Neuronal stem cell (in vitro differentiated cells): ENCODE data around the gene VILL.
A peak's percentile ranks its signal among the peaks of the same experiment; 100 is the strongest.

Experiments used
- DNase-seq: peaks from one replicate; pipeline ENCODE4 v3.0.0-alpha.2; 2013; ENCODE audit warnings: low spot score
- H2AFZ ChIP-seq: one replicate; pipeline ENCODE4 v1.6.1; 2013; ENCODE audit warnings: mild to moderate bottlenecking, low read length, inconsistent platforms
- H2AK5ac ChIP-seq: 2 replicates; pipeline ENCODE4 v1.6.1; 2013; ENCODE audit warnings: low read depth, mild to moderate bottlenecking, inconsistent platforms, low read length, moderate library complexity, mixed read lengths
- H2BK120ac ChIP-seq: 2 replicates; pipeline ENCODE4 v1.6.1; 2013; ENCODE audit warnings: low read depth, mild to moderate bottlenecking, inconsistent platforms, low read length, moderate library complexity, mixed read lengths
- H2BK12ac ChIP-seq: one replicate; pipeline ENCODE4 v1.6.1; 2013; ENCODE audit warnings: low read length, inconsistent platforms
- H2BK15ac ChIP-seq: 2 replicates; pipeline ENCODE4 v1.6.1; 2013; ENCODE audit warnings: mild to moderate bottlenecking, low read length, inconsistent platforms, mixed read lengths
- H2BK5ac ChIP-seq: one replicate; pipeline ENCODE4 v1.6.1; 2013; ENCODE audit warnings: inconsistent platforms, mild to moderate bottlenecking, low read length, moderate library complexity
- H3K14ac ChIP-seq: one replicate; pipeline ENCODE4 v1.6.1; 2013; ENCODE audit warnings: low read length, inconsistent platforms
- H3K18ac ChIP-seq: 2 replicates; pipeline ENCODE4 v1.6.1; 2013; ENCODE audit warnings: low read length, inconsistent platforms
- H3K23ac ChIP-seq: 2 replicates; pipeline ENCODE4 v1.6.1; 2013; ENCODE audit warnings: low read depth, mild to moderate bottlenecking, mixed read lengths, low read length, inconsistent platforms; ENCODE audit not compliant: poor library complexity
- H3K27ac ChIP-seq: replicated peaks from 3 replicates; pipeline ENCODE4 v1.5.1; 2013; ENCODE audit warnings: low read length, inconsistent platforms
- H3K27me3 ChIP-seq, 3 experiments: 2 replicates each; pipeline ENCODE4 v1.6.1; 2013; ENCODE audit warnings: low read length in 3 of 3, mild to moderate bottlenecking in 2 of 3, inconsistent platforms in 1 of 3, low read depth in 1 of 3, mixed read lengths in 1 of 3, moderate library complexity in 1 of 3; ENCODE audit not compliant: control insufficient read depth in 3 of 3, insufficient read depth in 3 of 3
- H3K36me3 ChIP-seq, 2 donors: replicated peaks in 1 of 2; 2 replicates each; pipeline ENCODE4 v1.6.1; 2013; ENCODE audit warnings: low read length in 2 of 2; ENCODE audit not compliant: control insufficient read depth in 2 of 2, insufficient read depth in 2 of 2
- H3K4ac ChIP-seq: 2 replicates; pipeline ENCODE4 v1.6.1; 2013; ENCODE audit warnings: inconsistent platforms, mild to moderate bottlenecking, low read length, moderate library complexity
- H3K4me1 ChIP-seq, 2 donors: 1 replicate in 1 of 2; 2 replicates in 1 of 2; pipeline ENCODE4 v1.6.1; 2013; ENCODE audit warnings: low read length in 2 of 2, low read depth in 1 of 2; ENCODE audit not compliant: control insufficient read depth in 2 of 2, insufficient read depth in 1 of 2
- H3K4me2 ChIP-seq: one replicate; pipeline ENCODE4 v1.6.1; 2013; ENCODE audit warnings: mild to moderate bottlenecking, low read length, inconsistent platforms; ENCODE audit not compliant: insufficient read depth, poor library complexity, severe bottlenecking
- H3K4me3 ChIP-seq, 2 donors: 2 replicates each; pipeline ENCODE4 v1.5.1; 2013; ENCODE audit warnings: low read length in 2 of 2, mild to moderate bottlenecking in 2 of 2, inconsistent platforms in 1 of 2, moderate library complexity in 1 of 2
- H3K79me1 ChIP-seq: one replicate; pipeline ENCODE4 v1.6.1; 2013; ENCODE audit warnings: low read depth, mild to moderate bottlenecking, inconsistent platforms, low read length, moderate library complexity
- H3K9ac ChIP-seq: one replicate; pipeline ENCODE4 v1.6.1; 2013; ENCODE audit warnings: mild to moderate bottlenecking, low read depth, low read length, inconsistent platforms; ENCODE audit not compliant: poor library complexity
- H3K9me3 ChIP-seq, 2 donors: replicated peaks in 1 of 2; 2 replicates each; pipeline versions ENCODE3 to v1.6.1; 2013; ENCODE audit warnings: low read length in 2 of 2, mild to moderate bottlenecking in 2 of 2, inconsistent platforms in 1 of 2, low read depth in 1 of 2, mixed read lengths in 1 of 2, moderate library complexity in 1 of 2; ENCODE audit not compliant: control insufficient read depth in 2 of 2, insufficient read depth in 1 of 2
- H4K8ac ChIP-seq: one replicate; pipeline ENCODE4 v1.6.1; 2013; ENCODE audit warnings: low read depth, mild to moderate bottlenecking, inconsistent platforms, low read length, moderate library complexity
- H4K91ac ChIP-seq: one replicate; pipeline ENCODE4 v1.6.1; 2013; ENCODE audit warnings: low read length, low read depth, mild to moderate bottlenecking, inconsistent platforms; ENCODE audit not compliant: poor library complexity
- WGBS, 2 donors: extraction: QIAGEN DNeasy Blood & Tissue Kit; methylation state at CpG; one replicate each; pipeline ENCODE4 v1.1.7; 2013; ENCODE audit warnings: missing lambda C conversion rate in 2 of 2, mixed read lengths in 1 of 2; ENCODE audit not compliant: insufficient read length in 2 of 2, insufficient replicate concordance in 1 of 2; ENCODE audit errors: extremely low coverage in 2 of 2; 5-methylcytosine and 5-hydroxymethylcytosine counted together

VILL gene

DNA sequence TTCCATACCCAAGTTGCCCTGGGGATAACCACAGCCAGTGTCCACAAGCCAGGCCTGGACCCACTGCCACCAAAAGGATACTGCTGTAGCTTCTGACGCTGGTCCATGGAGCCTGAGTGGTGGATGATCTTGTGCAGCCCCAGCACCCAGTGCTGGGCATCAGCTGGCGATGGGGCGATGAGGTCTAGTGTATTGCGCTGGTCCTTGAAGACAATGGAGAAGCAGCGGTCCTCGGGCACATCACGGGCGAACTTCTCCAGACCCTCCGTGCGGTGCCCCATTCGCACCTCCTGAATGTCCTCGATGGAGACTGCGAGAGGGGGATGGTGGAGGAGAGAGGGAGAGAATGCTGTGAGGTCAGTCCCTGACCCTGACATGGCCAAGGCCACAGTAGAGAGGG, 25.8 kb downstream of the VILL start:
- no peak overlapping the region for H3K9ac ChIP-seq
- H3K4me3 ChIP-seq, result no peak overlapping the region
- H3K18ac ChIP-seq, result no peak overlapping the region
- no peak overlapping the region for H3K4ac ChIP-seq
- H3K27me3 ChIP-seq, result no peaks in the 10 kb centered on the region
- H2BK12ac ChIP-seq, result peak overlapping the region; percentile 30
- no peak overlapping the region for H4K8ac ChIP-seq
- H2AFZ ChIP-seq, result no peak overlapping the region
- no peak overlapping the region for H2BK15ac ChIP-seq
- H3K4me2 ChIP-seq, result no peak overlapping the region
- H3K36me3 ChIP-seq, result peaks cover 41 to 98% of the 10 kb centered on the region in 2 donors
- peak overlapping the region; percentile 19 for H2BK5ac ChIP-seq
- H3K14ac ChIP-seq, result no peak overlapping the region
- H3K79me1 ChIP-seq, result peaks cover 4% of the 10 kb centered on the region
- no peak overlapping the region for H4K91ac ChIP-seq
- no peak for DNase-seq
- no peak overlapping the region for H3K23ac ChIP-seq
- no peak overlapping the region for H2AK5ac ChIP-seq
- H3K4me1 ChIP-seq, result no peaks in the 10 kb centered on the region
- H3K27ac ChIP-seq, result no peak overlapping the region
- WGBS, 2 donors, result no CpG with 5 or more reads among the region's 13 CpGs
- H2BK120ac ChIP-seq, result no peak overlapping the region
- peaks cover 6 to 13% of the 10 kb centered on the region in 2 donors for H3K9me3 ChIP-seq

GRCh38 chr3:38016847-38017444, 26.4 kb downstream of the VILL start:
- peaks cover 38 to 98% of the 10 kb centered on the region in 2 donors for H3K36me3 ChIP-seq

DNA sequence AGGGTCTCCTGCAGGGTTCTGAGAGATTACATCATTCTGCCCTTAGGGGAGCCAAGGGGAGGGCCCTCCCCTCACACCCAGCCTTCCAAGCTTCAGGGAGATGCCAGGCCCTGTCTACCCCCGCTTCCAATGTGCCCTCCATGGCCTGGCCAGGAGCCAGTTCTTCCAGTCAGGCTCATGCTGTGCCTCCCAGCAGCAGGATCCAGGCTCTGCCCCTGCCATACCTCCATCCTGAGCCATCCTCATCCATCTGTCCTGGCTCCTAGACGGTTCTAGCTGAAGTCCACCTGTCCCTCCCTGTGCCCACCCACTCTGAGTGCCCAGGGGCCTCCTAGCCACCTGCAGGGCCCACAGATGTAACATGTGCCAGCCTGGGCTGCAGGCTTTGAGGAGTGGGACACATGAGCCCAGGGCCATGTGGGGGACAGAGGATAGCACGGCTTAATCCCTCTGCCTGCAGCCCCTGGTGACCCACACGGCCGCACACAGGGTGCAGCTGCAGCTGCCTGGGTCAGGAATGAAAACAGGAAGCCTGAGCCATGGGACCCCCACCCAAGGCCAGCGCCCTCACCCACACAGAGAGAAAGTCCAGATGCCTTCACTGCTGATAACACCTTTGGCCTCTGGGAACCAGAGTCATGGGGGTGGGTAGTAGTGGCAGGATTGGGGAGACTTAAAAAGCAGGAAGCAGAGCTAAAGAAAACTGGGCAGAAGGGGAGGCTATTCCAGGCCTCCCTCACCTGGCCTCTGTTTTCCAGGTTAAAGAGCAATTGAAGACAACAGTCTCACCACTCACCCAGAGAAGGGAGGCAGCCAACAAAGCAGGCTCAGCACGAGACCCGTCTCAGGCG, 27.1 kb downstream of the VILL start:
- Histone ChIP-seq H2AK5ac (no peak overlapping the region), H3K79me1 (peaks cover 4% of the 10 kb centered on the region), H3K27me3 (no peaks in the 10 kb centered on the region), H4K91ac (no peak overlapping the region), H2BK120ac (no peak overlapping the region), H3K9ac (no peak overlapping the region), H3K4me3 (peak overlapping the region in 1 of 2 donors; percentile 20), H2BK5ac (peak overlapping the region; percentile 19), H2BK12ac (no peak overlapping the region), H3K4me2 (no peak overlapping the region), H3K23ac (peak overlapping the region; percentile 47), H2AFZ (no peak overlapping the region), H3K14ac (no peak overlapping the region), H4K8ac (no peak overlapping the region), H3K18ac (no peak overlapping the region), H2BK15ac (no peak overlapping the region), H3K36me3 (peaks cover 38 to 97% of the 10 kb centered on the region in 2 donors), H3K4me1 (peaks cover 0 to 6% of the 10 kb centered on the region in 2 donors), H3K27ac (no peak overlapping the region), H3K9me3 (peaks cover 6 to 13% of the 10 kb centered on the region in 2 donors), H3K4ac (no peak overlapping the region)
- no peak for DNase-seq
- WGBS, 2 donors, result no CpG with 5 or more reads among the region's 9 CpGs

More at GRCh38 chr3:38016847-38017444, 26.4 kb downstream of the VILL start:
- Histone ChIP-seq H3K27ac (no peak overlapping the region), H3K27me3 (no peaks in the 10 kb centered on the region), H3K9me3 (peaks cover 6 to 13% of the 10 kb centered on the region in 2 donors), H2BK15ac (no peak overlapping the region), H2AFZ (no peak overlapping the region), H3K4me3 (no peak overlapping the region), H3K79me1 (peaks cover 4% of the 10 kb centered on the region), H4K91ac (no peak overlapping the region), H2BK120ac (no peak overlapping the region), H4K8ac (no peak overlapping the region), H2AK5ac (no peak overlapping the region), H3K4ac (no peak overlapping the region), H3K18ac (no peak overlapping the region), H2BK12ac (no peak overlapping the region), H3K23ac (no peak overlapping the region), H3K9ac (no peak overlapping the region), H2BK5ac (peak overlapping the region; percentile 19), H3K14ac (no peak overlapping the region), H3K4me1 (peaks cover 0 to 3% of the 10 kb centered on the region in 2 donors), H3K4me2 (no peak overlapping the region)
- DNase-seq, result no peak
- WGBS, 2 donors, result no CpG with 5 or more reads among the region's 6 CpGs
